ENCODE measurements around the gene EDARADD.
"Not testable (repeated sequence)": the region's sequence is repeated elsewhere in the genome, so short reads cannot be mapped to it uniquely, and the experiment has no call there.

EDARADD gene

DNA sequence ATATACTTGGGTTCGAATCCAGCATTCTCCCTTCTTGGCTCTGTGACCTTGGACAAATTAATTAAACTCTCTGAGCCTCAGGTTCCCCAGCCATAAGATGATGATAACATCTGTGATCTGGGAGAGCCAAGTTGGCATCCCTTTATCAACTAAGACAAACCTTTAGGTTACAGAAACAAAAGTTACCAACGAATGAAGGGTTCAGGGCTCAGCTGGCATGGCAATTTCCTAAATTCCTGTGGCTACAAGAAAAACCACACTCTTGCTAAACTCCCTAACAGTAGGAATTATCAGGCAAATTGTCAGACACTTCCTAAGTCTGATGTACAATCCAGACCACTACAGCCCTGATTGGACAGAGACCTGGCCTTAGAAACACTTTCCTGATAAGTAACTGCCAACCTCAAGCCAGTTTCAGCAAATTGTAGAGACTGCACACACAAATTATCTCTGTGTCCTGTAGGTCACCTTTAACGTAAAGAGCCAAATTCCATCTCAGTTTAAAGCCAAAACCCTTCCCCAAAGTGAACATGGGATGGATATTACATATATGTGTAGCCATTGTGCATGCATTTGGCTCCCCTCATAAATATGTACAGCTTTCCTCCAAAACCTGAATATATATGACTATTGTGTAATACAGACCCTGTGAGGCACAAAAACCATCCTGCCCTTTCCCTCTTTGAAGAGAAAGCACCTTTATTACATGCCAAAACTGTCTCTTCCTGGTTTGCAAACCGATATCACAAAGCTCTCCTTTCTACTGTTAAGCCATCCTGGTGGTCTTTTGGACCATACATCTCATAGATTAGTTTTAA is 39.5 kb upstream of the EDARADD start:
- H3K4me3 ChIP-seq (ENCODE audit: control insufficient read depth, low read depth, low read length) = no peak overlapping the region
- TF ChIP-seq, protein P1, sequence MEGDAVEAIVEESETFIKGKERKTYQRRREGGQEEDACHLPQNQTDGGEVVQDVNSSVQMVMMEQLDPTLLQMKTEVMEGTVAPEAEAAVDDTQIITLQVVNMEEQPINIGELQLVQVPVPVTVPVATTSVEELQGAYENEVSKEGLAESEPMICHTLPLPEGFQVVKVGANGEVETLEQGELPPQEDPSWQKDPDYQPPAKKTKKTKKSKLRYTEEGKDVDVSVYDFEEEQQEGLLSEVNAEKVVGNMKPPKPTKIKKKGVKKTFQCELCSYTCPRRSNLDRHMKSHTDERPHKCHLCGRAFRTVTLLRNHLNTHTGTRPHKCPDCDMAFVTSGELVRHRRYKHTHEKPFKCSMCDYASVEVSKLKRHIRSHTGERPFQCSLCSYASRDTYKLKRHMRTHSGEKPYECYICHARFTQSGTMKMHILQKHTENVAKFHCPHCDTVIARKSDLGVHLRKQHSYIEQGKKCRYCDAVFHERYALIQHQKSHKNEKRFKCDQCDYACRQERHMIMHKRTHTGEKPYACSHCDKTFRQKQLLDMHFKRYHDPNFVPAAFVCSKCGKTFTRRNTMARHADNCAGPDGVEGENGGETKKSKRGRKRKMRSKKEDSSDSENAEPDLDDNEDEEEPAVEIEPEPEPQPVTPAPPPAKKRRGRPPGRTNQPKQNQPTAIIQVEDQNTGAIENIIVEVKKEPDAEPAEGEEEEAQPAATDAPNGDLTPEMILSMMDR (conservative IDR thresholded peaks at IDR 0.05; ENCODE audit: control insufficient read depth, insufficient read depth, low read depth, low read length) = no peak
- DNase-seq (ENCODE audit: low read depth) = peak; percentile 5

DNA sequence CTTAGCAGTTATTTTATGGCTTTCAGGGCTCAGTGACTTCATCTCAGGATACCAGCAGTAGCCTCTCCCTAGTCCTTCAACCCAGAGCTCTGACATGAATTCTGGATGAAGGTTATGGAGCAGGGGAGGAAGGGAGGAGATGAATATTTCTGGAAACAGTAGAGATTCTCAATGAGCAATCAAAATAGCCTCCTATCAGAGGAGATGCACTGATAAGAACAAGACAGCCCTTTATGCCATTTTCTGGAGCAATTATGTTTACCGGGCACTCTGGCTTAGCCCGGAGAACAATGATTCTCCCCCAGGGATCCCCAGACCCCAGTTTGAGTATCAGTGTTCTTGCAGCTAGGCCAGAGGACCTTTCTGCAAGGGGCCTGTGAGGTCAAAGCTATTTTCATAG is 37.9 kb upstream of the EDARADD start:
- no peak for DNase-seq (ENCODE audit: low read depth)
- no peak overlapping the region for H3K4me3 ChIP-seq (ENCODE audit: control insufficient read depth, low read depth, low read length)
- TF ChIP-seq, protein P1 (conservative IDR thresholded peaks at IDR 0.05; ENCODE audit: control insufficient read depth, insufficient read depth, low read depth, low read length) = no peak

DNA sequence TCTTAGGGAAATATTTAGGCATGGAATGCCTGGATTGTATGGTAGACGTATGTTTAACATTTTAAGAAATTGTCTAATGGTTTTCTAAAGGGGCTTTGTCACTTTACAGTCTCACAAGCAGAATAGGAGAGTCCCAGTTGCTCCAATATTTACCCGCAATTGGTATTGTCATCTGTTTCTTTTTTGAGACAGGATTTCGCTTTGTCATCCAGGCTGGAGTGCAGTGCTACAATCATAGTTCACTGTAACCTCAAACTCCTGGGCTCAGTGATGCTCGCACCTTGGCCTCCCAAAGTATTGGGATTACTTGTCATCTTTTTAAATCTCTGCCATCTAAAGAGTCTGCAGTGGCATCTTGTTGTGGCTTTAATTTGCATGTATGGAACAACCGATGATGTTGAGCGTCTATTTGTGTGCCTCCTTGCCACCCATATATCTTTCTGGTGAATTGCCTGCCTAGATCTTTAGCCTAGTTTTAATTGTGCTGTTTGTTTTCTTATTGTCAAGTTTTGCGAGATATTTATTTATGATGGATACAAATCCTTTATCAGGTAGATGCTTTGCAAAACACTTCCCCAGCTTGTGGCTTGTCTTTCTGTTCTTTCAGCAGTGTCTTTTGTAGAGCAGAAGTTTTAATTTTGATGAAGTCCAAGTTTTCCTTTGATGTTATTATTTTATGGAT is 32.0 kb upstream of the EDARADD start:
- no peak overlapping the region for H3K4me3 ChIP-seq (ENCODE audit: control insufficient read depth, low read depth, low read length)
- TF ChIP-seq, protein P1 (conservative IDR thresholded peaks at IDR 0.05; ENCODE audit: control insufficient read depth, insufficient read depth, low read depth, low read length) = no peak
- no peak for DNase-seq (ENCODE audit: low read depth)

DNA sequence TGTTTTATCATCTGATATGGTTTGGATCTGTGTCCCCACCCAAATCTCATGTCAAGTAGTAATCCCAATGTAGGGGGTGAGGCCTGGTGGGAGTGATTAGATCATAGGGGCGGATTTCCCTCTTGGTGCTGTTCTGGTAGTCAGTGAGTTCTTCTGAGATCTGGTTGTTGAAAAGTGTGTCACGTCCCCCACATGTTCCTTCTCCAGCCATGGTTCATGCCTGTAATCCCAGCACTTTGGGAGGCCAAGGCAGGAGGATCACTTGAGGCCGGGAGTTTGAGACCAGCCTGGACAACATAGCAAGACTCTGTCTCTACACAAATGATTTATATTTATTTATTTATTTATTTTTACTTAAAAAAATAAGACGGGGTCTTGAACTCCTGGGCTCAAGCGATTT is 30.8 kb upstream of the EDARADD start:
- TF ChIP-seq, protein P1 (conservative IDR thresholded peaks at IDR 0.05; ENCODE audit: control insufficient read depth, insufficient read depth, low read depth, low read length) = no peak
- H3K4me3 ChIP-seq (ENCODE audit: control insufficient read depth, low read depth, low read length) = no peak overlapping the region
- no peak for DNase-seq (ENCODE audit: low read depth)

DNA sequence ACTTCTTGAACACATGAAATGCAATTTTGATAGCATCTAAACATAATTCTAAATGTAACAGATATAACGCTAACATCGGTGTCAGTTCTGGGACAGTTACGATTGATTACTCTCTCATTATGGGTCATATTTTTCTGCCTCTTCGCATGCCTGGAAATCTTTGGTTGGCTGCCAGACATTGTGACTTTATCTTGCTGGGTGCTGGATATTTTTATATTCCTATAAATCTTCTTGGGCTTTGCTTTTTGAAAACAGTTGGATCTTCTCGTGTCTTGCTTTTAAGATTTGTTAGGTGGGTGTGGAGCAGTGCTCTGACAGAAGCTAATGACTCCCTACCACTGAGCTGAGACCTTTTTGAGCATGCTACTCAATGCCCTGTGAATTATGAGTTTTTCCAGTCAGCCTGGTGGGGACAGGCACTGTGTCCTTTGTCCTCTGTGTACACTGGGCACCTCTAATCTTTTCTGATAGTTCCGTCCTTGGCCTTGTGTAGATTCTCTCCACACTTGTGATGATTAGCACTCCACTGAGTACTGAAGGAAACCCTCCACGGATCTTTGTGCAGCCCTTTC is 28.0 kb upstream of the EDARADD start:
- DNase-seq (ENCODE audit: low read depth) = no peak
- H3K4me3 ChIP-seq (ENCODE audit: control insufficient read depth, low read depth, low read length) = no peak overlapping the region
- TF ChIP-seq, protein P1 (conservative IDR thresholded peaks at IDR 0.05; ENCODE audit: control insufficient read depth, insufficient read depth, low read depth, low read length) = no peak

DNA sequence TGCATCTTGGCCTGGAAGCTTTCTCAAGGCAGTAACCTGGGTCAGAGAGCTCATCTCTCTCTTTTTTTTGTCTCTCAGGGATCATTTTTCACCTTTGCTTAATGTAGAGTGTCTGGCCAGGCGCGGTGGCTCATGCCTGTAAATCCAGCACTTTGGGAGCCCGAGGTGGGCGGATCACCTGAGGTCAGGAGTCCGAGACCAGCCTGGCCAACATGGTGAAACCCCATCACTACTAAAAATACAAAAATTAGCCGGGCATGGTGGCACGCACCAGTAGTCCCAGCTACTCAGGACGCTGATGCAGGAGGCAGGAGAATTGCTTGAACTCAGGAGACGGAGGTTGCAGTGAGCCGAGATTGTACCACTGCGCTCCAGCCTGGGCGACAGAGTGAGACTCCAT is 27.4 kb upstream of the EDARADD start:
- not testable (repeated sequence) for DNase-seq (ENCODE audit: low read depth); H3K4me3 ChIP-seq (ENCODE audit: control insufficient read depth, low read depth, low read length)

DNA sequence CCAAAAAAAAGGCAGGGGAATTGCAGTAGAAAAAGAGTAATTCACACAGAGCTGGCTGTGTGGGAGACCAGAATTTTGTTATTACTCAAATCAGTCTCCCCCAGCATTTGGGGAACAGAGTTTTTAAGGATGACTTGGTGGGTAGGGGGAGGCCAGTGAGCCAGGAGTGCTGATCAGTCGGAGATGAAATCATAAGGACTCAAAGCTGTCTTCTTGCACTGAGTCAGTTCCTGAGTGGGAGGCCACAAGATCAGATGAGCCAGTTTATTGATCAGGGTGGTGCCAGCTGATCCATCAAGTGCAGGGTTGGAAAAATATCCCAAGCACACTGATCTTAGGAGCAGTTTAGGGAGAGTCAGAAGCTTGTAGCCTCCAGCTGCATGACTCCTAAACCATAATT is 23.7 kb upstream of the EDARADD start:
- H3K4me3 ChIP-seq (ENCODE audit: control insufficient read depth, low read depth, low read length) = no peak overlapping the region
- TF ChIP-seq, protein P1 (conservative IDR thresholded peaks at IDR 0.05; ENCODE audit: control insufficient read depth, insufficient read depth, low read depth, low read length) = no peak
- DNase-seq (ENCODE audit: low read depth) = no peak
